NB4 (cell line): Measurements from ENCODE around the gene LILRB1.

Experiments
- DNase-seq: peaks from one replicate; pipeline ENCODE4 v3.0.0; 2010; ENCODE audit warnings: low read depth
- H3K4me3 ChIP-seq: one replicate; pipeline ENCODE4 v1.5.1; 2011; ENCODE audit warnings: mild to moderate bottlenecking, low read depth, low read length, moderate library complexity
- MAX ChIP-seq: IDR thresholded peaks from 2 replicates; pipeline ENCODE4 v1.6.1; 2011; ENCODE audit warnings: low read depth, low read length
- MYC ChIP-seq: IDR thresholded peaks from 2 replicates; pipeline ENCODE4 v1.6.1; 2011; ENCODE audit warnings: low read depth, low read length
- POLR2A ChIP-seq: IDR thresholded peaks from 2 replicates; pipeline ENCODE4 v1.6.1; 2011; ENCODE audit warnings: mild to moderate bottlenecking; ENCODE audit not compliant: insufficient read length; ENCODE audit errors: extremely low read depth
- TF ChIP-seq, protein P1 (sequence below): IDR thresholded peaks from one replicate; pipeline ENCODE4 v1.5.1; 2012; ENCODE audit warnings: low read depth, low read length

The LILRB1 gene

GRCh38 chr19:54606230-54606629 lies 24.1 kb upstream of the LILRB1 start:
- TF ChIP-seq, protein P1, sequence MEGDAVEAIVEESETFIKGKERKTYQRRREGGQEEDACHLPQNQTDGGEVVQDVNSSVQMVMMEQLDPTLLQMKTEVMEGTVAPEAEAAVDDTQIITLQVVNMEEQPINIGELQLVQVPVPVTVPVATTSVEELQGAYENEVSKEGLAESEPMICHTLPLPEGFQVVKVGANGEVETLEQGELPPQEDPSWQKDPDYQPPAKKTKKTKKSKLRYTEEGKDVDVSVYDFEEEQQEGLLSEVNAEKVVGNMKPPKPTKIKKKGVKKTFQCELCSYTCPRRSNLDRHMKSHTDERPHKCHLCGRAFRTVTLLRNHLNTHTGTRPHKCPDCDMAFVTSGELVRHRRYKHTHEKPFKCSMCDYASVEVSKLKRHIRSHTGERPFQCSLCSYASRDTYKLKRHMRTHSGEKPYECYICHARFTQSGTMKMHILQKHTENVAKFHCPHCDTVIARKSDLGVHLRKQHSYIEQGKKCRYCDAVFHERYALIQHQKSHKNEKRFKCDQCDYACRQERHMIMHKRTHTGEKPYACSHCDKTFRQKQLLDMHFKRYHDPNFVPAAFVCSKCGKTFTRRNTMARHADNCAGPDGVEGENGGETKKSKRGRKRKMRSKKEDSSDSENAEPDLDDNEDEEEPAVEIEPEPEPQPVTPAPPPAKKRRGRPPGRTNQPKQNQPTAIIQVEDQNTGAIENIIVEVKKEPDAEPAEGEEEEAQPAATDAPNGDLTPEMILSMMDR: no peak
- TF ChIP-seq MYC (no peak), POLR2A (no peak), MAX (no peak)
- DNase-seq: no peak
- no peak overlapping the region for H3K4me3 ChIP-seq

DNA sequence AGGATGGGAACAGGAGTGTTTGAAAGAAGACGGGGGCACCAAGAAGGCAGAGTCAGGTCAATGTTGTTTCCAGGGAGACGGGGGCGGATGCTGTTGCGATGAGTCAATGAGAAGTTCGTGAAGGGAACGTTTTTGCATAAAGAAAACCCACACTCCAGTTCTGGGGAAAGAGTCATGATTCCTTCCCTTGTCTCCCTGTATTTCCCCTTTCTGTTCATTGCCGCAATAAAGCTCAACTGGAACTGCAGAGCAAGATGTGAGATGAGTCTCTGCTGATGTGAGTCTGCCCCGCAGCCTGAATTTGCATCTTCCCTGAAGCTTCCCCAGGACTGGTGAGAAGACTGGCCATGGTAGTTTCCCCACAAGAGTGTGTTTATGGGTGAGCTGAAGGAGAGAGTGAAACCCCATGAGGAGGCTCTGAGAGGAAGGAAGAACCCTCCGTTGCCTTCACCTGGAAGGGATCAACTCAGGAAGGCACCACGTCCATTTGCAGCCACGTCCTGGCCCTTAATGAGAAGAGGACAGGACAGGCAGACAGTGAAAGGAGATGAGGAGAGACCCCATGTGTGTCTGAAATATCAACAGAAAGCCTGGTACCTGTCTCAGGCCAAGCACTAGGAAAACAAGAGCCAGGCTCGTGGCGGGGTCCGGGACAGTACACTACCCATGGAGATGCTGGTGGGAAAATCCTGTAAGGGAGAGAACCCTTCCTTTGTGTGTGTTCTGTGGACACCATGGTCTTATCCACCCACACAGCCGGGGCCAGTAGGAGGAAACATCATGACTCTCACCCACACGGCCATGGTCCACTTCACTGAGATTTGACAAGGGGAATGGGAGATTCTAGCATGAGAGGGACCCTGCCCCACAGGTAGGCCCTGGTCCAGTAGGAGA lies 23.1 kb upstream of the LILRB1 start:
- no peak overlapping the region for H3K4me3 ChIP-seq
- DNase-seq: no peak
- TF ChIP-seq MAX (no peak), MYC (no peak), POLR2A (no peak)
- TF ChIP-seq, protein P1: no peak

- H3K4me3 ChIP-seq: no peak overlapping the region
- TF ChIP-seq MYC (no peak), MAX (no peak), POLR2A (no peak)
- TF ChIP-seq, protein P1: no peak
- DNase-seq: no peak
Observed at GRCh38 chr19:54607785-54608150, 22.5 kb upstream of the LILRB1 start.

GRCh38 chr19:54608205-54608604 lies 22.1 kb upstream of the LILRB1 start:
- no peak overlapping the region for H3K4me3 ChIP-seq
- TF ChIP-seq, protein P1: no peak
- TF ChIP-seq MYC (no peak), MAX (no peak), POLR2A (no peak)
- no peak for DNase-seq

- no peak for DNase-seq
- TF ChIP-seq, protein P1: no peak
- TF ChIP-seq MAX: no peak
- no peak for TF ChIP-seq MYC
- TF ChIP-seq POLR2A: no peak
- no peak overlapping the region for H3K4me3 ChIP-seq
Observed at GRCh38 chr19:54608792-54609191, 21.5 kb upstream of the LILRB1 start.
